PC-3 (cell line): ENCODE results near the gene TMEM232.

Experiments
- EZH2 ChIP-seq: fragments of 300-600 bp; sonication (generic); IDR thresholded peaks from one replicate; pipeline ENCODE4 v1.6.1; 2017; ENCODE audit warnings: antibody characterized with exemption, mild to moderate bottlenecking, low read length; ENCODE audit not compliant: unreplicated experiment
- TF ChIP-seq, protein P1 (sequence below): fragments of 300-600 bp; sonication (generic); conservative IDR thresholded peaks from 2 replicates; pipeline ENCODE4 v1.5.1; 2017; ENCODE audit warnings: antibody characterized with exemption, low read depth, mild to moderate bottlenecking, low read length

DNA sequence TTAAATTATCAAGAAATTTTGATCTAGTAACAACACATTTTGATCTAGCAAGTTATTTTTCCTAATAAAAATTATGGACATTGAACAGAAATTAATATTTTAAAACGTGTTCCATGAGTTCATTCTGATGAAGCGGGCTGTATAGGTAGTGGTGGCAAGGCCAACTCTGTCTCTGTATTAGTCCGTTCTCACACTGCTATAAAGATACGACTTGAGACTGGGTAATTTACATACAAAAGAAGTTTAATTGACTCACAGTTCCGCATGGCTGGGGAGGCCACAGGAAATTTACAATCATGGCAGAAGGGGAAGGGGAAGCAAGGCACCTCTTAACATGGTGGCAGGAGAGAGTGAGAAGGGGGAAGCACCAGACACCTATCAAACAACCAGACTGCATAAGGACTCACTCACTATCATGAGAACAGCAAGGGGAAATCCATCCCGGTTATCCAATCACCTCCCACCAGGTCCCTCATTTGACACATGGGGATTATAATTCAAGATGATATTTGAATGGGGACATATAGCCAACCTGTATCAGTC is 61.2 kb downstream of the TMEM232 start:
- TF ChIP-seq, protein P1, sequence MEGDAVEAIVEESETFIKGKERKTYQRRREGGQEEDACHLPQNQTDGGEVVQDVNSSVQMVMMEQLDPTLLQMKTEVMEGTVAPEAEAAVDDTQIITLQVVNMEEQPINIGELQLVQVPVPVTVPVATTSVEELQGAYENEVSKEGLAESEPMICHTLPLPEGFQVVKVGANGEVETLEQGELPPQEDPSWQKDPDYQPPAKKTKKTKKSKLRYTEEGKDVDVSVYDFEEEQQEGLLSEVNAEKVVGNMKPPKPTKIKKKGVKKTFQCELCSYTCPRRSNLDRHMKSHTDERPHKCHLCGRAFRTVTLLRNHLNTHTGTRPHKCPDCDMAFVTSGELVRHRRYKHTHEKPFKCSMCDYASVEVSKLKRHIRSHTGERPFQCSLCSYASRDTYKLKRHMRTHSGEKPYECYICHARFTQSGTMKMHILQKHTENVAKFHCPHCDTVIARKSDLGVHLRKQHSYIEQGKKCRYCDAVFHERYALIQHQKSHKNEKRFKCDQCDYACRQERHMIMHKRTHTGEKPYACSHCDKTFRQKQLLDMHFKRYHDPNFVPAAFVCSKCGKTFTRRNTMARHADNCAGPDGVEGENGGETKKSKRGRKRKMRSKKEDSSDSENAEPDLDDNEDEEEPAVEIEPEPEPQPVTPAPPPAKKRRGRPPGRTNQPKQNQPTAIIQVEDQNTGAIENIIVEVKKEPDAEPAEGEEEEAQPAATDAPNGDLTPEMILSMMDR, result no peak
- TF ChIP-seq EZH2, result no peak
